Activated CD4-positive, CD25-positive, alpha-beta regulatory T cell treated with anti-CD3 and anti-CD28 coated beads, Interleukin-2, amount 50 U/mL, for 16 hours (primary cell): ENCODE measurements around the gene RALGAPA2.

Source experiments
- DNase-seq: peaks from one replicate; pipeline ENCODE4 v3.0.0-alpha.2; 2020; ENCODE audit warnings: low read depth, low spot score

The RALGAPA2 gene

DNA sequence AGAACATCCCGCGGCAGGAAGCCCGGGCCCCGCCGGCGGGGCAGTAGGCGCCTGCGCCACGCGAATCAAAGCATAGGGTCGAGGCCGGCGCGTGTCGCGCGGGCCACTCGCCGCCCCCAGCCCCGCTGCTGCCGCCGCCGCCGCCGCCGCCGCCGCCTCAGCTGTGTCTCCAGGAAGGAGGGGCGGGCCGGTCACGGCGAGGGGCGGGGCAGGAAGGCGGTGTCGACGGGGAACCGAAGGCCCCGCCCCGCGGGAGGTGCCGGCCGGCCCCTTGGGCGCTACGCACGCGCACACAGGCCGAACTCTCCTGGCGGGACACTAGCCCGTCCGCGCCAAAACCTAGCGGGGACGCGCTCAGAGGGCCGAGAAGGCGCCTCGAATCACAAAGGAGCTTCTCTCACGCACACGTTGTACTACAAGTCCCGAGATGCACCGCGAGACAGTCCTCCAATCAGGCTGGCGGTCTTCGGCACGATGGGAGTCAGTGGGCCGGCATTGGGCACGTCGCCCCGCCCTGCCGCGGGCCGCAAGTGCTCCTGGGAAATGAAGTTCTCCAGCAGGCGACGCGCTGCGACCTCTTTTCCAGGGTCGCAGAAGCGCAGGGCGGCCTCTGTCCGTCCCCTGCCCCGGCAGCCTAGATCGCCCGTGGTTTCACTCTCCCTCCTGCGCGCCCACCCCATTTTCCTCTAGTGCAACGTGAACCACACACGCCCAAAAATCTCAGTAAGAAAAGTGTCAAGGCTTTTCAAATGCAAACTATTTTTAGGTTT is at the start of gene RALGAPA2:
Gene RALGAPA2, minus strand, starts transcription at position 171 of the 770 bp plus-strand sequence. Its CDS starts 164 bp downstream, at position 7.
- DNase-seq: peak; percentile 89

DNA sequence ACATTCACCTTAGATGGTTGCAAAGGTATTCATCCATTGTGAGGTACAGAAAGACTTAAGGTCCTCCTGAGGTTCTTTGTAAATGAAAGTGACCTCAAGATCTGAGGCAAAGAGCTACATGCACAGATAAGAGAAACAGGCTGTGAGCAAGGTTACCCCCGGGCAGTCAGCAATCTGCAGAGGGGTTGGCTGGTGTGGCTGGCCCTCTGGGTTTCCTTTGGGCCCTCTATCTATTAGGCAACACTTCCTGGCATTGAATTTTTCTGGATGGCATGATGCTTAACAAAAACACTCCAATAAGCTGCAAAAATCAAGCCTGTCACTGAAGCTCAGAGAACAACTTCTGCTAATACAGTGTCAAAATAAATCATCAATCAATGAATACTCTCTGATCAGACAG is 48.9 kb upstream of the RALGAPA2 start:
- DNase-seq: no peak

DNA sequence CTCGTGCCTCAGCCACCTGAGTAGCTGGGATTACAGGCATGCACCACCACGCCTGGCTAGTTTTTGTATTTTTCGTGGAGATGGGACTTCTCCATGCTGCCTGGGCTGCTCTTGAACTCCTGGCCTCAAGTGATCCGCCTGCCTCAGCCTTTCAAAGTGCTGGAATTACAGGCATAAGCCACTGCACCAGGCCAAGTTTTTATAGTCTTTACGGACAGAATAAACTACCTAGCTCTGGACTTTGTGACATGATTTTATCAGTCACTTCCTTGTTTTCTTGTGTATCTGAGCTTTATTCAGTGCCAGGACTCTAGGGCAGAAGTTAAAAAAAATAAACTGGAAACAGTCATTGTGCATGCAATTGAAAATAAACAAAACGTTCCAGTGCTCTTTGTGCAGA is 46.7 kb upstream of the RALGAPA2 start:
- no peak for DNase-seq

DNA sequence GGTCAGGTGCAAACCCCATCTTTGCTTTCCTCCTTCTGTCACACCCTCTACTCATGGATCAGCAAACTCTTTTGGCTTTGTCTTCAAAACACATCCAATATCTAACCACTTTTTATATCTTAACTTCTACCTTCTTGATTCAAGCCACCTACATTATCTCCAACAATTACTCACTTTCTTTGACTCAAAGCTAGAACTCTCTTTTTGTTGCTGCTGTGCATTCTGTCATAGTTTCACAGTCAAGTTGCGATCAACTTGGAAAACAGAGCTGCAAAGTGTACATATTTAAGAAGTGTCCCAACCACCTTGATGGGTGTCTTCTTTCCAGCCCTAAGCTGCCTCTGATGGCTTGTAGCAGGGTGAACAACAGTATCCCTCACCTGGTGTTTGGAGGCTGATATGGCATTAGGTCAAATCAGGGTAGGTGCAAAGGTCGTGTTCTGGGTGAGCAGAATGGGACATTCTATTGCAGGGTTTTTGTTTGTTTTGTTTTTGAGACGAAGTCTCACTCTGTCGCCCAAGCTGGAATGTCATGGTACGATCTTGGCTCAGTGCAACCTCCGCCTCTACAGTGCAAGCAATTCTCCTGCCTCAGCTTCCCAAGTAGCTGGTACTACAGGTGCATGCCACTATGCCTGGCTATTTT is 43.4 kb upstream of the RALGAPA2 start:
- no peak for DNase-seq

DNA sequence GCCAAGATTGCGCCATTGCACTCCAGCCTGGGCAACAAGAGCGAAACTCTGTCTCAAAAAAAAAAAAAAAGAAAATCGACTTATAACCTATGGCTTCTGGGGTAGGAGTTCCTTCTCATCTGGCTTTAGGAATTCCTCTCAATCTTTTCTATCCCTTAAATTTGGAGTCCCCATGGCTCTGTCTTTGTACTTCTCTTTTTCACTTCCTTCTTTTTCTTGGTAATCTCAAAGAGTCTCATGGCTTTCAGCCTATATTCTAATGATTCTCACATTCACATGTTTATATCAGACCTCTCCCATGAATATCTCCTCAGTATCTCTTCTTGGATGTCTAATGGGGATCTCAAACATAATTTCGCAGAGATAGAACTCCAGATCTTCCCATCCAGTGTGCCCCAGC is 42.8 kb upstream of the RALGAPA2 start:
- DNase-seq: no peak

DNA sequence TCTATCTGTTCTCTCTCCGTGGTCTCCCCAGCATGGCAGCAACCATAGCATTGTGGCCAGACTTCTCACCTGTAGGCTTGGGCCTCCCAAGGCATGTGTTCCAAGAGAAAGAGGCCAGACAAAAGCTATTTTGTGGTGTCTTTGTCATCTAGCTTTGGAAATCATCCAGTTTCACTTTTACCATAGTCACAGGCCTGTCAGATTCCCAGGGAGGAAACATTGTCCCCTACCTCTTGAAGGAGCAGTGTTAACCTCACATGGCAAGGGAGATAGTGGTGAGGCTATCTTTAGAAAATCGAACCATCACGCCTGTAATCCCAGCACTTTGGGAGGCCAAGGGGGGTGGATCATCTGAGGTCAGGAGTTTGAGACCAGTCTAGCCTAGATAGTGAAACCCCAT is 42.3 kb upstream of the RALGAPA2 start:
- no peak for DNase-seq

DNA sequence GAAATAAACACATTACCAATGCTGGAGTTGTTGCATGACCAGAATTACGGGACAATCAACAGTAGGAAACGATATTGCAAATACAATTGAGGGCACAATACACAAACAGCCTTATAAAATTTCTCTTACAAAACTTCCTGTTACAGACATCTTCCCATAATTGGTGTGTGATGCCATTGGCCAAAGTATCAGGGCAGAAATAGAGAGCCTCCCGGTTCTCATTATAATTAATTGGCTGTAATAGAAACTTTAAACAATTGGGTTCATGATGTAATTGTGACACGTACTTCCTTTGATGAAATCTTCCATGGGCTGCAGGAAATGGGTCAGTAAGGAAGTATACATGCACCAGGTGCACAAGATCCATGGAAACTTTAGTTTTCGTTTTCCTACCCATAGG is 40.3 kb upstream of the RALGAPA2 start:
- DNase-seq: no peak

DNA sequence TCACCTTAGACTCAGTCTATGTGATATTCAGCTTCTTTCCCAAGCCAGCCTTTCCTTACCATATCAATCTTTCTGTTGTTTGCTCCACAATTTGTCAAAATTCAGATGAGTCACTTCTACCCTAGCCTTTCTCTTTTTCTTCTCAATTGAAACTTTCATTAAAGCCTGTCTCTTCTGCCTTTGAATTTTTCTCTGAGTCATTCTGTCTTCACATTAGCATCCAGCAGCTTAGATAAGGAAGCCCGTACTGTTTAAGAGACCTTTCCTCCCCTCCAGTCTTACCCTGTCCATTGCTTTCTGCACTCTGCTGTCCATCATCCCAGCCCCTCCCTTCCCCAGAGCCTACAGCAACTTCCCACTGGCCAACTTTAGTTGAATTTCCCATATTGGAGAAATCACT is 34.9 kb upstream of the RALGAPA2 start:
- no peak for DNase-seq

DNA sequence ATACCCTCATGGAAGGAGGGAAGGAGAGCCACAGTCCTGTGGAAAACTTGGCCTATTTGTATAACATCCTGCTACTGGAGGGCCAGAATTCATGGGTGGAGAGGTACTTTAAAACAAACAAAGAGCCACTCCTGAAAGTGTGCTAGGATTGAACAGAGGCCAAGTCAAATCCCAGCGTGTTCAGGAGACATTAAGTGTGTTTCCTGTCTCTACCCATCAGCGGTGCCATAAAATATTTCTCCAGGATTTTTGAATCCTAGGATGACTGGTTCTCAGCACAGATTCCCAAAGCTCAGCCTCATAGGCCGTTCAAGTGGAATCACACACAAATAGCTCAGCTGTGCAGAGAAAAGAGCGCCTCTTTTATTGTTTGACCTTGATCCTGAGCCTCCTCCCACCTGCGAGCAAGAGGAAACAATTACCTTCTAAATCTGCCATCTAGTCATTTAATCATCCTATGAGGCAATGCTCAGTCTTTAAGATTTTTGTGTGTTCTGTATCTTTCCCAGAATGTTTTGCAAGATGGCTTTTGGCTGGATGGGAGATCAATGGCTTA is 31.8 kb upstream of the RALGAPA2 start:
- no peak for DNase-seq

DNA sequence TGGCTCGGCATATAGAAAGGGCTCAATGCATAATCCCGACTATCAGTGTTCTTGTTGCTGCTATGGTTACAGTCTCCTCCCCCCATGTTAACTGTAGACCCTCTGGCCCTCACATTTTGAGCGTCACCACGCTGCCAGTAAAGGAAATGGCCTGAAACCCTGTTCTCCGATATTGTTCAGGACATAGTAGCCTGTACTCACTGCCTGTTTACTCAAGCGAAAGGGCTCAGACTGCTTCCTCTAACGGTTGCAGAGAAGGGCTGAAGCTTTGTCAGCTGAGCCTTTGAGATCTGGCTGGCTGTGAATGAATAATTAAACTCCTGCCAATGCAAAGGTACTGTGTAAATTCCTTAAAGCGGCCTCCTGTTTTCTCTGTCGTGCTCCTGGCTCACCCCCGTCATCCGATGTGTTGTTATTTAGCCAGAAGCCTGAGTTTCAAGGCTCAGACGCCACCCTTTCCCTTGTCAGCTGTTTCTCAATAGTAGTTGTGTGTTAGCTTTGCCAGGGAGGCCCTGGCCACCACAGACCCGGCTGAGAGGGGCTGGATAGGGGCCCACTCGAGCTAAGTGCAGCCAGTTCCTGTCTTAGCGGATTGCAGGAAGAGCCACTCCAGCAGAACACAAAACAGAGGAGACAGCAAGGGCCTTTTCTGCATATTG is 31.2 kb upstream of the RALGAPA2 start:
- DNase-seq: no peak

DNA sequence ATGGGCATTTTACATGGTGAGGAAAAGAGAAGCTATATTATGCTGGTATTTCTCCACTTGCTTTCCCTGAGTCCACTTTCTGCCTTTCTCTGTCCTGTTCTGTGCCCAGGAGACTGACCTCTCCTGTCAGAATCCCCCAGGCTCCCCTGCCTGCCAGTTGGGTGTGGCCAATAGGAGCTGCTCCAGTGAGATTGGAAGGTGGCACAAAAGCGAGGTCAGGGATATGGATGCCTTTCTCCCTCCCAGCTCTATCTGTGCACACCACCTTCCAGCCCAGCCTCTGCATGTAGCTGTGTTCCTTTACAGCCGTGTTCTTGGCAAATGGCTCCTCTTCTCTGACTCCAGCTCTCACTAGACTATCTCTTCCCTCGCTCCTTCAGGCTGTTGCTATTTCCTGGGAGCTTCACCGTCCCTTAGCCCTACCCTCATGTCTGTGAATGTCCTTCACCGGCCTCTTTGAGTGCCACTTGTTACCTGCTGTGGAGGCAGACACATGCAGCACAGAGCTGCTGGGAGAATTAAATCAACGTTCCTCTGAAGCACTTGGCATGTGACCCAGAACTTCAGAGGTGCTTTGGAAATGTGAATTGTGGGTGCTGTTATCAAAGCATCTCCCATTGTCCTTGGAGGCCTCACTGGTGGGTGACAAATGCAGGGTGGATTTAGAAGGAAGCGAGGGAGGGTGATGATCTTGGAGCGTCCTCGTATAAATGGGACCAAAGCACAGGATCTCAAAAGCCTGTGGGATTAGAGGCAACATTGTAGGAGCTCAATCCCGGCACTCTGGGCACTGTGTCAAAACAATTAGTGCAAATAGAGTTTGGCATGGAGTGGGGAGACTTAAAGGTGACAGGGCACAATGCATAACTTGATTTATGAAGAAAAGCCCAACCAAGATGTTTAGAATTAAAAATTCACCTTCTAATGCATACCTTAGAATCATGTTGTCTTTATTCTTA is 28.9 kb upstream of the RALGAPA2 start:
- DNase-seq: no peak

DNA sequence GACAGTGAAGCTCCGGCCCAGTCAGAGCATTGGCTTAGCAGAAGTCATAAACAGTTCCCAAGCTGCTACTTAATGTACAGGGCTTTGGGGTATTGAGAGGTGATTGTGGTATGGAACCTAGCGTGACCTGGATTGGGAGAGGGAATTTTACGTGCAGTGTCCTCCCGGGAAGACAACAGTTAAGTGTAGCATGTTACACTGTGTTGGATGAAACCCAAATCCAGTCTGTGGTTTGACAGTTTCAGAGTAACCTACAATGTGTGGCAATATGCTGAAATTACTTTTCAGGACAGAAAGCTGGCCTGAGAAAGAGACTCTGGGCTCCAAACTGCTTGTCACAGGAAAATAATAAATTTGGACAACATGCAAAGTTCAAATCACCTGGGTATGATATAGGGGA is 28.1 kb upstream of the RALGAPA2 start:
- DNase-seq: no peak

DNA sequence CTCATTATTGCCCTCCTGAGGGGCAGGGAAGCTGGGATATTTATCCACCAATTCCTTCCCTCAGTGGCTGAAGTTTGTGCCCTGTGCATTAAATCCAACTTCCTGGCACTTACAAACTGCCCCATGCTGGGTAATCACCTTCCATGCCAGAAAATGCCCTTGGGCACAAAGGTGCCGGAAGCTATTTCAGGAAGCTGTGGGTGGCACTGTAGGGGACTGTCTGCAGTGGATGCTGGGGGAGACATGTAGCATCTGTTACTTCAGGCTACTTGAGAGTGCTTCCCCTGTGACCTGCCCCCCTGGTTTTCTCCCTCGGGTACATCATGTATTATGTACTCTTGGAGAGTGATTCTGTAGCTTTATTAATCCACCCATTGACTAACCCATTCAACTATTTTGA is 24.7 kb upstream of the RALGAPA2 start:
- DNase-seq: no peak

DNA sequence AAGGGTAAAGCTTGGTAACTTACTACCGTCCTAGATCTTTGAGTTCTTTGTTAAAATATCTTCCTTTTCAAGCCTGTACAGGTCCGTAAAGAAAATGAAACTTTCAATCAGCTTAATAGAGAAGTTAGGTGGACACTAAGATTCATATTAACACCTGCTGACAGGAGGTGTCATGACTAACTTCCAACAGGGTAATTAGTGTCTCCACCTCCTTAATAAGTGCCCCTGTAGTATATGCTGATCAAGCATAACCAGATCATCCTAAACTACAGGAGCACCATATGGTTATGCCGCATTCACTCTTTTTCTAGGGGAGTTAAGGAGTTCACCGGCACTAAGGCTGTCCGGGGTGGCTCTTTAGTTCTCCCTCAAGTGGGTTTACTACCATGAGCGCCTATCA is 23.9 kb upstream of the RALGAPA2 start:
- DNase-seq: no peak

DNA sequence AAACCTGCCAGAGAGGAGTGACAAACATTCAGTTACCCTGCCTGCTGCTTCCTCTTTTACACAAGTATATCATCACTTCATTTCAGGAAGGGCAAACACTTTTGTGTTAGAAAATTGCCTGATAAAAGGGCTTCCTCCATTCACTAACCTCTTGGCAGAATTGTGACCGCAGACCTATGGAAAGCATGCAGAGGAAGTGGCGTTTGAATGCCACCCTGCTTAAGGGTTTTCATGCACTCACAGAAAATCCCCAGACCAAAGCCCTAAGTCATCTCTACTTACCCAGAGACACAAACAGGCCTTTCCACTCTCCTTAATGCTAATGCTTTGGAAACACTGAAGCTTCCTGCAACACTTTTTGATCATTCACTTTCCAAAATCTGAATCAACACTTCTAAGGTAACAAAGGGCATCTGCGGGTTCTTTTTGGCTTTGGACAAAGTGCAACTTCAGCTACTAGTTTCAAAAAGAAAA is 22.1 kb upstream of the RALGAPA2 start:
- DNase-seq: no peak

DNA sequence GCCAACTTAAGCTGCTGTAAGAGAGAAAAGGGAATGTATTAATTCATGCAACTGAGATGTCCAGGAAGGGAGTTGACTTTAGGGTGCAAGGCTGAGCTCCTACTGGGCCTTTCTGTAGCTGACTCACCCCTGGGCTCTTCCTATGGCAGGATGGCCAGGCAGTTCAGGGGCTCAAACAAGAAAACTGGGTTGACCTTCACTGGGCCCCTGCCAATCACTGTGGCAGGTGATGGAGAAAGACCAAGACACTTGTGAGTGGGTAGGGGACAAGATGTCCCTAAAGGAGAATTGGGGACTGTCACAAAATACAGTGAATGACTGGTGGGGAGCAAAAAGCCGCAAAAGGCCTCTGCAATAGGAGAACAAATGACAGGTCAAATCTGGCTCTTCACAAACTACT is 21.5 kb upstream of the RALGAPA2 start:
- no peak for DNase-seq

DNA sequence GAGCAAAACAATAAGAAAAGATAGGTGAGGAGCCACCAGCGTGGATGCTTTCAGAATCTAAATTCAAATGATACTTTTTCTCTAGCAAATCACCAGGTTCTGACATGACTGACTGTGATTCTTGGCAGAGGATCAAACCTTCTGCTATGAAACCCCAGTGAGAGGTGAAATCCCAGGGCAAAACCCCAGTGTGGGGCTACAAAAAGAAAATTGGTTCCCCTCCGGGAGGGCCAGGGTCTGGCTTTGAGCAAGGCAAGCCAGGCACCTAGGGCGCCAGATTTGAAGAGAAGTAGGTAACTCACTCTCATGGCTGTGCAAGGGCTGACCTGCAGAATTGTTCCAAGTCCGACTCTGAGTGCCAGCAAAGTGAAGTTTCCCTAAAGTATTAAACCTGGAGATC is 20.2 kb upstream of the RALGAPA2 start:
- no peak for DNase-seq

DNA sequence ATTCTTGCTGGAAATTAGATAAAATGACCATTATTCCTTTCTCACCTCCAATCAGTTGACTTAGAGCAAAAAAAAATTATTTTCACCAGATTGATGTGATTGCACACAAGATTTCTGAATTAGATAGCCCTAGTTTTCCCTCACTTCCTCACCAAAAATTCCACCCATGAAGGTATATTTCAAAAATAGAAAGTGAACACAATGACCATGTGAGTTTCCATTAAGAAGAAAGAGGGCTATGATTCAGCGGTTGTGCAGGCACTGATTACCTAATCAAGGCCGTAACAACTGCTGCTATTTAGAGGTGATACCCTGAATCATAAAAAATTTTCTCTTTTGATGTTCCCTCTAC is 19.5 kb upstream of the RALGAPA2 start:
- no peak for DNase-seq

DNA sequence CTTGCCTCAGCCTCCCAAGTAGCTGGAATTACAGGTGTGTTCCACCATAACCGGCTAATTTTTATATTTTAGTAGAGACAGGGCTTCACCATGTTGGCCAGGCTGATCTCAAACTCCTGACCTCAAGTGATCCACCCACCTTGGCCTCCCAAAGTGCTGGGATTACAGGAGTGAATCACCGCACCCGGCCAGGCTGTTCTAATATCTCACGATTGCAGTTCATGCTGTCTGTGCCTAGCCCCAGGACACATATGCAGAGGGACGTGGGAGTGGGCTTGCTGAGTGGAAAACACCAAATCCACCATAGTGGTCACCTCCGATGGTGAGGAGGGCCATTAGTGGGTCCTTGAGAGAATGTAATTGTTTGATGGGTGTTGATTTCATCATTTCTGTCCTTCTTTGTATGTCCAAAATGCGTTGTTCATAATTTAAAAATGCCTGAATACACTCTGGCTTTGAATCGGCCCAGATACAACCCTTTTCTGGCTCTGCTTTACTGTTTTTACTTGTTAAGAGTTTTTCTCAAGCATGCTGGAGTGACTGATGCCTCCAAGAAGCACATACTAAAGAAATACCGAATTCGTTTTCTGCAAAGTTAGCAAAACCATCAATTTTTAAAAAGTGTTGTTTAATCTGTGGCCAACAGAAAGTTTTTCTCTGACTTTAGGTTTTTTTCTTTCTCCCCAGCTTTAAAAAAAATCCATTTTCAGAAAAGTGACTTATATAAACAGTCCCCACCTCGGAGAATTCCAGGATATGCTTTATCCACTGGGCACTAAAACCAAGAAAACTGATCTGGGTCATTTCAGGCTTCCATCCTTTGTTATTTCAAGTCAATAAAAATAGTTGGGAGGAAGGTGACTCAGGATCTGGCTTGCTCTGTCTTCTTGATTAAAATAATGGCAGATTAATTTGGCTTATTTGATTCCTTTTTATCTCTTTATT is 18.8 kb upstream of the RALGAPA2 start:
- no peak for DNase-seq

DNA sequence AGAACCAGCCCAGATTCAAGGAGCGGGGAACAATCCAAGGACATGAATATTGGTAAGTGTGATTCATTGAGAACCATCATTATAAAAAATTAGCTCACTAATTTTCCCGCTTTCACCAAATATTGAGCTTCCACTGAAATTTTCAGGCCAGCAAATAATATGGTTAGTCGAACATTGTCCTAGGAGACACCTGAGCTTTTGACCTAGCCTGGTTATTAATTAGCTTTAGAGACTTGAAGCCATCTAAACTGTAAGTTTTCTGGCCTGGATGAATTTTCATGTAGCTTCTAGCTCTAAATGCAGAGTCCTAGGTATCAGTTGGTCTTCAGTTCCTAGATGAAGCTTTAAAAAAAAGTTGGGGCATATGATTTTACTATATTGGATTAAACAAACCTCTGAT is 17.1 kb upstream of the RALGAPA2 start:
- no peak for DNase-seq
